Measurements from ENCODE around the gene HOXA5.

Gene HOXA5

GRCh38 chr7:27165996-27166530 lies 22.6 kb upstream of the HOXA5 start:
- no peak for ATAC-seq
- TF ChIP-seq OSR1 (CRISPR knock-in tag; IDR thresholded peaks at IDR 0.05) (no peak), SNAI2 (CRISPR knock-in tag; IDR thresholded peaks at IDR 0.05) (no peak), TOX (CRISPR knock-in tag; IDR thresholded peaks at IDR 0.05; ENCODE audit: borderline replicate concordance) (no peak), ESRRG (CRISPR knock-in tag; IDR thresholded peaks at IDR 0.05) (no peak), ZC3H10 (CRISPR knock-in tag; IDR thresholded peaks at IDR 0.05) (no peak), GLIS3 (CRISPR knock-in tag; IDR thresholded peaks at IDR 0.05) (no peak), PATZ1 (CRISPR knock-in tag; IDR thresholded peaks at IDR 0.05; ENCODE audit: borderline replicate concordance) (no peak), CSRNP3 (CRISPR knock-in tag; IDR thresholded peaks at IDR 0.05) (no peak), ZFP30 (CRISPR knock-in tag; IDR thresholded peaks at IDR 0.05) (no peak), BACH2 (CRISPR knock-in tag; IDR thresholded peaks at IDR 0.05; ENCODE audit: borderline replicate concordance) (no peak), POU6F1 (CRISPR knock-in tag; IDR thresholded peaks at IDR 0.05; ENCODE audit: borderline replicate concordance, low read depth) (no peak), ZFP3 (CRISPR knock-in tag; IDR thresholded peaks at IDR 0.05) (no peak), ZNF70 (CRISPR knock-in tag; IDR thresholded peaks at IDR 0.05) (no peak), PPARA (CRISPR knock-in tag; IDR thresholded peaks at IDR 0.05; ENCODE audit: borderline replicate concordance) (no peak), ZNF8 (CRISPR knock-in tag; IDR thresholded peaks at IDR 0.05) (no peak), CSDC2 (CRISPR knock-in tag; IDR thresholded peaks at IDR 0.05) (no peak), CREB5 (CRISPR knock-in tag; IDR thresholded peaks at IDR 0.05; ENCODE audit: low read depth) (no peak), TCF4 (CRISPR knock-in tag; IDR thresholded peaks at IDR 0.05; ENCODE audit: borderline replicate concordance) (no peak)

GRCh38 chr7:27165089-27165995 lies 21.9 kb upstream of the HOXA5 start, which contains the start of gene HOXA9:
Gene HOXA9, minus strand, starts transcription at chr7:27165537. Its CDS starts 80 bp downstream, at chr7:27165457.
- no peak for TF ChIP-seq POU6F1 (CRISPR knock-in tag; IDR thresholded peaks at IDR 0.05; ENCODE audit: borderline replicate concordance, low read depth)
- TF ChIP-seq TOX (CRISPR knock-in tag; IDR thresholded peaks at IDR 0.05; ENCODE audit: borderline replicate concordance), result no peak
- TF ChIP-seq ARNTL (CRISPR knock-in tag; IDR thresholded peaks at IDR 0.05; ENCODE audit: borderline replicate concordance, low read depth), result no peak
- no peak for TF ChIP-seq SNAI2 (CRISPR knock-in tag; IDR thresholded peaks at IDR 0.05)
- TF ChIP-seq CSDC2 (CRISPR knock-in tag; IDR thresholded peaks at IDR 0.05), result no peak
- no peak for ATAC-seq

GRCh38 chr7:27164367-27165088 lies 21.0 kb upstream of the HOXA5 start:
- ATAC-seq, result no peak
- TF ChIP-seq TOX (CRISPR knock-in tag; IDR thresholded peaks at IDR 0.05; ENCODE audit: borderline replicate concordance) (no peak), CSRNP3 (CRISPR knock-in tag; IDR thresholded peaks at IDR 0.05) (no peak), TSHZ2 (CRISPR knock-in tag; IDR thresholded peaks at IDR 0.05) (no peak), ESRRG (CRISPR knock-in tag; IDR thresholded peaks at IDR 0.05) (no peak), ARNTL (CRISPR knock-in tag; IDR thresholded peaks at IDR 0.05; ENCODE audit: borderline replicate concordance, low read depth) (no peak), ZFP30 (CRISPR knock-in tag; IDR thresholded peaks at IDR 0.05) (no peak), ZNF565 (CRISPR knock-in tag; conservative IDR thresholded peaks at IDR 0.05; ENCODE audit: low read depth) (no peak), CSDC2 (CRISPR knock-in tag; IDR thresholded peaks at IDR 0.05) (no peak), ZNF70 (CRISPR knock-in tag; IDR thresholded peaks at IDR 0.05) (no peak)
